K562 treated with DMSO at 1 percent for 12 hours (cell line): ENCODE data around the gene NHLRC2. TPM values are rescaled to one million over a fixed set of nuclear protein-coding genes. Genes with fewer than 3 reads are reported as not detected.

Experiments
- total RNA-seq: library from RNA; unstranded; fragments of 300-600 nt; gene quantifications from 2 replicates; pipeline ENCODE4 v1.2.3, GENCODE V29; 2022; ENCODE audit not compliant: insufficient read depth

Gene NHLRC2
- total RNA-seq, result 1.3 and 5.6 TPM in 2 replicates

DNA sequence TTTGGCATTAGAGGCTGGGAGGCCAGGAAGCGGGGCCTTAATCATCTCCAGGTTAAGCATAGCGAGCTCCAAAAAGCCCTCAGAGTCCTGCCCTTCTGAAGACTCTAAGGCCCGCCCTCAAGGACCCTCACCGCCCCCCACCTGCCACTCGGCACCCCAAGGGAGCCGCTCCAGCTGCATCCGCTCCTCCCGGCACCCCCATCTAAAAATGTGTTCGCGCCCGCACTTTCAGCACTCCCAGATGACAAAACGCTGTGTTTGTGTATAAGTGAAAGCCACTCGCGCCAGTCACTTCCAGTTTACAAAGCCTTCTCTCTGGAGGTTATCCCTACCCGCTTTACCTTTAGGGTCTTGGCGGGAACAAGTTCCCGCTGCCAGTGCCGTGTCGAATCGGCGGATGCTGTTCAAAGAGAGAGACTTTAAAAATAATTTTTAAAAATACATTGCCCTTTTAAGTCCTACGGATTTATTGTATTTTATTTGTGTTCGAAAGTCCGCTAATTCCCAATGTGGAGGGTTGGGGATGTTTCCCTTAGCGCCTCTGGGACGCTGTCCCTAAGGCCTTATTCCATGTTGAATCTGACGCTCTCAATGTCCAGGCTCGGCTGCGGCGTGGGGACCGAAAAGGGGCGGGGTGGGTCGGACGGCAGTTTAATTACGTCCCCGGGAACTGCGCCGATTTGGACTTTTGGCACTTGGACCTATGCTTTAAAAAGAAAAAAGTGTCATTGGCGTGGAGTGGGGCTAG is at the start of gene NHLRC2, which contains the start of gene DCLRE1A:
TSS of gene NHLRC2 (plus strand) at position 649 of the 748 bp plus-strand sequence. CDS start 212 bp downstream, outside the sequence.
TSS of gene DCLRE1A (minus strand) at position 70 of the 748 bp plus-strand sequence. CDS start 900 bp downstream, outside the sequence.

Other genes starting within 250 kb of the NHLRC2 start
- gene NRAP, start 190.6 kb upstream of the NHLRC2 start, total RNA-seq, result not detected in 2 replicates
- 11.9 and 33.0 TPM in 2 replicates for gene CASP7, start 174.7 kb upstream of the NHLRC2 start, total RNA-seq
- gene PLEKHS1, start 103.0 kb upstream of the NHLRC2 start, total RNA-seq, result not detected in 2 replicates
- gene DCLRE1A, start 579 bp upstream of the NHLRC2 start, total RNA-seq, result 5.1 and 16.6 TPM in 2 replicates
- not detected in 2 replicates for gene ADRB1, start 189.2 kb downstream of the NHLRC2 start, total RNA-seq